KBM-7 (cell line): ENCODE results near the gene PDCD7.
"Not testable (repeated sequence)": the region's sequence is repeated elsewhere in the genome, so short reads cannot be mapped to it uniquely, and the experiment has no call there.

Experiments
- DNase-seq: peaks from one replicate; pipeline ENCODE4 v3.0.0-alpha.2; 2015
- in situ Hi-C: fragments of 300-500 bp; cut with MboI; formaldehyde crosslinking; loops from 2 replicates; pipeline ENCODE4 v1.14.3; 2020; ENCODE audit warnings: low sequenced_read_pairs, low pct_unique_long_range_greater_than_20kb, mixed read lengths

The PDCD7 gene, protein sequence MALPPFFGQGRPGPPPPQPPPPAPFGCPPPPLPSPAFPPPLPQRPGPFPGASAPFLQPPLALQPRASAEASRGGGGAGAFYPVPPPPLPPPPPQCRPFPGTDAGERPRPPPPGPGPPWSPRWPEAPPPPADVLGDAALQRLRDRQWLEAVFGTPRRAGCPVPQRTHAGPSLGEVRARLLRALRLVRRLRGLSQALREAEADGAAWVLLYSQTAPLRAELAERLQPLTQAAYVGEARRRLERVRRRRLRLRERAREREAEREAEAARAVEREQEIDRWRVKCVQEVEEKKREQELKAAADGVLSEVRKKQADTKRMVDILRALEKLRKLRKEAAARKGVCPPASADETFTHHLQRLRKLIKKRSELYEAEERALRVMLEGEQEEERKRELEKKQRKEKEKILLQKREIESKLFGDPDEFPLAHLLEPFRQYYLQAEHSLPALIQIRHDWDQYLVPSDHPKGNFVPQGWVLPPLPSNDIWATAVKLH

GRCh38 chr15:65133548-65134200 is at the start of gene PDCD7:
Gene PDCD7 (minus strand): TSS chr15:65133808. CDS start chr15:65133781, 27 bp downstream.
- DNase-seq, result peak; percentile 97
- in situ Hi-C loops, result no loop called here

DNA sequence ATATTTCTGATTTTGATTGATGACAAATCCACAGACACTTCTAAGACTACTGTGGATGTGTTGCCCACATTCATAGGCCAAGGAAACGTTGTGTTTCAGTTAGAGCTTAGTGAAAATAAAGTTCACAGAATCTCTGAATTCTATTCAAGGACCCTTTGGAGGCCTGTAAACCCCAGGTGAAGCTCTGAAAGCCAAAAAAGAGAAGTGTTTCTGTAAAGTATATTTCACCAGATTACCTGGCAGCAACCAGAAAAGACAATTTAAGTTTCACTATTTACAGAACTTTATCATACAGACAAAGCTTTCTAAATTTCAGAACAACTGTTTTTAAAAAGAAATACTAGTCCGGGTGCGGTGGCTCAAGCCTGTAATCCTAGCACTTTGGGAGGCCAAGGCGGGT is 48.9 kb upstream of the PDCD7 start:
- no peak for DNase-seq
- in situ Hi-C loops, result no loop called here

DNA sequence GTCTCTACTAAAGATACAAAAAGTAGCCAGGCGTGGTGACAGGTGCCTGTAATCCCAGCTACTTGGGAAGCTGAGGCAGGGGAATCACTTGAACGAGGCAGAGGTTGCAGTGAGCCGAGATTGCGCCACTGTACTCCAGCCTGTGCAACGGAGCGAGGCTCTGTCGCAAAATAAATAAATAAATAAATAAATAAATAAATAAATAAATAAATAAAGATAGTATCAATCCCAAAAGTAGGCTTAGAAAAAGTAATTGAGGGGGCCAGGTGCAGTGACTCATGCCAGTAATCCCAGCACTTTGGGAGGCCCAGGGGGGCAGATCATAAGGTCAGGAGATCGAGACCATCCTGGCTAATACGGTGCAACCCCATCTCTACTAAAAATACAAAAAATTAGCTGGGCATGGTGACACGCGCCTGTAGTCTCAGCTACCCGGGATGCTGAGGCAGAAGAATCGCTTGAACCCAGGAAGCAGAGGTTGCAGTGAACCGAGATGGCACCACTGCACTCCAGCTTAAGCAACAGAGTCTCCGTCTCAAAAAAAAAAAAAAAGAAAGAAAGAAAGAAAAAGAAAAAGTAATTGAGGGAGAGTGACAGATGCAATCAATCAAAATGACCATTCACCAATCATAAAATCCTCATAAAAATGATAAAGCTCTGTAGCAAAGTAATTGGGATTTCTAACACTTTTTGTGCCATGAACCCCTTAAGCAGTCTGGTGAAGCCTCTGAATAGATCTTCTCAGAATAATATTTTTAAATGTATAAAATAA is 48.2 kb upstream of the PDCD7 start:
- DNase-seq, in situ Hi-C loops: not testable (repeated sequence)

- in situ Hi-C loops, result no loop called here
- DNase-seq, result no peak
These were observed 46.6 kb upstream of the PDCD7 start for GRCh38 chr15:65180167-65180566.

- in situ Hi-C loops, result no loop called here
- no peak for DNase-seq
These were observed 44.3 kb upstream of the PDCD7 start for GRCh38 chr15:65177901-65178300.

DNA sequence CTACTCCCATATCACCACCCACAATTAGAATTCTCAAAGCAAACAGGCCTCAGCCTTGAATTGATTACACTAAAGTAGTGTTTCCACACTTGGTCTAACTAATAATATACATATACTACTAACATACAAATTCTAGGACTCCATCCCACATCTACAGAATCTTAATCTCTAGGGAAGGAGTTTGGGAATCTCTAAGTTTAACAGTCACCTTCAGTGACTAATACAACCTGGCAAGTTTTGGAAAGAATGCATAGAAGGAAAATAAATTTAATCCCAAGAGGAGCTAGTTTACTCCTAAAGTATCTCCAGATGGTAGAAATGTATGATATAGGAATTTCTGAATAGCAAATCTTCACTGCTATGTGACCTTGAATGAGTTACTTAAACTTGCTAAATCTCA is 42.4 kb upstream of the PDCD7 start:
- in situ Hi-C loops, result no loop called here

GRCh38 chr15:65175511-65175910 is 41.9 kb upstream of the PDCD7 start:
- in situ Hi-C loops, result no loop called here
- no peak for DNase-seq

More for the DNA sequence above, 42.4 kb upstream of the PDCD7 start:
- no peak for DNase-seq

DNA sequence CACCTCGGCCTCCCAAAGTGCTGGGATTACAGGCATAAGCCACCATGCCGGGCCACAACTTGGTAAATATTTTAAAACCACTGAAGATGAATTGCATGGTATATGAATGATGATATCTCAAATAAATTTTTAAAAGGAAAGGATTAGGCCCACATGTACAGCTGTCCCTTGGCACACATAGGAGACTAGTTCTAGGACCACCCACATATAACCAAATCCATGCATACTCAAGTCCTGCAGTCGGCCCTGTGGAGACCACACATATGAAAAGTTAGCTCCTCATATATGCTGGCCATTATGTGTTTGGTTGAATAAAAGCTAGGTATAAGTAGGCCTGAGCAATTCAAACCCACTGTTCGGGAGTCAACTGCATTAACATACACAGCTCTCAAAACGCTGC is 40.9 kb upstream of the PDCD7 start:
- in situ Hi-C loops, result no loop called here

GRCh38 chr15:65172531-65172930 is 38.9 kb upstream of the PDCD7 start:
- no peak for DNase-seq
- in situ Hi-C loops, result no loop called here

More for the DNA sequence above, 40.9 kb upstream of the PDCD7 start:
- no peak for DNase-seq

DNA sequence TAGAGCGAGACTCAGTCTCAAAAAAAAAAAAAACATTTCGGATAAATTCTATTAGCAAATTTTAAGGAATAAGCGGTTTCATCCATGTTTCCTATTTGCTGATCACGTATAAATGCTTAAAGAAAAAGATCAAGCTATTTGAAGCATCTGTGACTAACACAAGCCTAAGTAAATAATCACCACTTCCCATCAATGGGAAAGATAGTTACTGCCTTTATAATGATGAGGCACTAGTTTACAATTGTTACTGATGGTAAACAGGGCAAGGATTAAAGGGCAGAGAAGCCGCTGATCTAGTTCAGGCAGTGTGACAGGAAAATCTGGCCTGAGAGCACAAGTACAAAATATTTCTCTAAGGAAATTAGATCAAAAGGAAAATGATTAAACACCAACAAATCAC is 37.8 kb upstream of the PDCD7 start:
- no peak for DNase-seq
- in situ Hi-C loops, result no loop called here

DNA sequence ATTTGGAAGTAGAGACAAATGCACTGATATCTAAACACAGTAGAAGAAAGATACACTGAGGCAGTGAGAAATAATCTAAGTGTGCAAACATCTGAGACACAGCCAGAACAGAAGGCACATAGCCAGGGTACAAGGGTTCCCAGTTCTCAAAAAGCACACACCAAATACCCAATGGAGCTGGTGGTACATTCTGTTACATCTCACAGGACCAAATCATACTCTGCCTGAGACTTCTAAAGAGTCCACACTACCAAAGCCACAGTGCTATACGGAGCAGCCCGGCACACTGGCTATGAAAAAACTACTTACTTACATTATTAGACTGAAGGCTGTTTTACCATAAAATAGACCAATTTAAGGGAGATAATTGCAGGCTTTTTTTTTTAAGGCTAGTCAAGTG is 32.3 kb upstream of the PDCD7 start:
- DNase-seq, result no peak
- in situ Hi-C loops, result no loop called here

DNA sequence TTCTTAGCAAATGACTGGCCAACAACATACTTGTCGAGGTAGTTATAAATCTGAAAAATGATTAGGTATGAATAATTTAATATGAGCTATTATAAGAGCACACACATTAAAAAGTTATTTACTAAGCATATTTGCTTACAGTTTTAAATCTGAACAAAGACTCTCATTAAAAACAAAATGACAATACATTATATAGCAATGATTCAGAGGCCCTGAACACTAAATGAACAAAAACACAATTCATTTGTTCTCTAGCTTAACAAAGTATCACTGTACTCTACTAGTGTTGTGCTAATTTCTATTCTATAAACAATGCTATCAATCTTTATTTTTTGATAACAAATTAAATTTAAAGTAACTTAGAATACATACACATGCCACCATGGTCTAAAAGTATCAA is 30.5 kb upstream of the PDCD7 start:
- no peak for DNase-seq
- in situ Hi-C loops, result no loop called here

DNA sequence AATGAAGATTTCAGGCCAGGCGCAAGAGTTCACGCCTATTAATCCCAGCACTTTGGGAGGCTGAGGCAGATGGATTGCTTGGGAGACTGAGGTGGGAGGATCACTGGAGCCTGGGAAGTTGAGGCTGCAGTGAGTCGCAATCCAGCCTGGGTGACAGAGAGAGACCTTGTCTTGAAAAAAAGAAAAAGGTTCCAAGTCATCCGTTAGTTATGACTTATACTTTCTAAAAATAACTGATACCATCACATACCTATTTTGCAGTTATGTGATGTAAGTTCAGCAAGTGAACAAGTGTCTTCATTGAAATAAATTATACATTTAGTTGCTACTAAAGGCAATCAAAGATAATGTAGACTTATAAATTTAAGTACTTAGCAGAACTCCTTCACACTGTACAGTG is 29.4 kb upstream of the PDCD7 start:
- in situ Hi-C loops, result no loop called here
- no peak for DNase-seq

- no peak for DNase-seq
- in situ Hi-C loops, result no loop called here
These were observed 23.1 kb upstream of the PDCD7 start for GRCh38 chr15:65156692-65157091.

GRCh38 chr15:65154720-65155119 is 21.1 kb upstream of the PDCD7 start:
- in situ Hi-C loops, result no loop called here
- no peak for DNase-seq

DNA sequence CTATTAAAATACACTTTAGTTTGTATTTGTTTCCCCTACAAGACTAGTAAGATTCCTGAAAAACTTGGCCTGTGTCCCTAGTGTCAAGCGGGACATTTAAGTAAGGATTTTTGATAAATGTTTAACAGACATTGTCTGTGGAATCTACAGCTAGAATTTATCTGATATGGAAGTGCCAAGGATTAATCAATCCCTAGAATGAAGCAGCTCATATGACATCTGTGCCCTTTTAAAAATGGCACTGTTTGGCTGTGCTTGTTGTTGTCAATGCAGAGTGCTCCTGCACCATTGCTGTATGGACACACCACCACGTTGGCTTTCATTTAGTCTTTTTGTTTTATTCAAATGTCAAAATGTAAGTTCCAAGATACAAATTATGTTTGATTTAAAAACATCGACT is 14.3 kb upstream of the PDCD7 start:
- no peak for DNase-seq
- in situ Hi-C loops, result no loop called here

- in situ Hi-C loops, result no loop called here
- DNase-seq, result peak; percentile 21
These were observed 12.8 kb upstream of the PDCD7 start for GRCh38 chr15:65146438-65146837.

DNA sequence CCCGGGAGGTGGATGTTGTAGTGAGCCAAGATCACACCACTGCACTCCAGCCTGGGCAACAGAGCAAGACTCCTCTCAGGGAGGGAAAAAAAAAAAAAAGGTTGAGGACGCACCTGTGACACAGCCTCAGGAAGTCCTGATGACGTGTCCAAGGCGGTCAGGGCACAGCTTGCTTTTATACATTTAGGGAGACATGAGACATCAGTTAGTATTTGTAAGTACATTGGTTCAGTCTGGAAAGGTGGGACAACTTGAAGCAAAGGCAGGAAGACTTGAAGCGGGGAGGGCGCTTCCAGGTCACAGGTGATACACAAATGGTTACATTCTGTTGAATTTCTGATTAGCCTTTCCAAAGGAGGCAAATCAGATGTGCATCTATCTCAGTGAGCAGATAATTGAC is 5.0 kb upstream of the PDCD7 start:
- in situ Hi-C loops, DNase-seq: not testable (repeated sequence)

DNA sequence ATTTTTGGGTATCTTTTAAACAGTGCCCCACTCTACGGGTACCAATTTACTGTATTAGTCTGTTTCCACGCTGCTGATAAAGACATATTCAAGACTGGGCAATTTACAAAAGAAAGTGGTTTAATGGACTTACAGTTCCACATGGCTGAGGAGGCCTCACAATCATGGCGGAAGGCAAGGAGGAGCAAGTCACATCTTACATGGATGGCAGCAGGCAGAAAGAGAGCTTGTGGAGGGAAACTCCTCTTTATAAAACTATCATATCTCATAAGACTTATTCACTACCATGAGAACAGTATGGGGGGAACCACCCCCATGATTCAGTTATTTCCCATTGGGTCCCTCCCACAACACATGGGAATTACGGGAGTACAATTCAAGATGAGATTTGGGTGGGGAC is 4.3 kb upstream of the PDCD7 start:
- DNase-seq, in situ Hi-C loops: not testable (repeated sequence)

DNA sequence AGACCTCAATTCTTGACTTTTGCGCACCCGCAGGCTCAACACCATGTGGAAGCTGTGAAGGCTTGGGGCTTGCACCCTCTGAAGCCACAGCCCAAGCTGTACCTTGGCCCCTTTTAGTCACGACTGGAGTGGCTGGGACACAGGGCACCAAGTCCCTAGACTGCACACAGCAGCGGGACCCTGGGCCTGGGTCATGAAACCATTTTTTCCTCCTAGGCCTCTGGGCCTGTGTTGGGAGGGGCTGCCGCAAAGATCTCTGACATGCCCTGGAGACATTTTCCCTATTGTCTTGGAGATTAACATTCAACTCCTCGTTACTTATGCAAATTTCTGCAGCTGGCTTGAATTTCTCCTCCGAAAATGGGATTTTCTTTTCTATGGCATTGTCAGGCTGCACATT is 3.5 kb upstream of the PDCD7 start:
- DNase-seq, in situ Hi-C loops: not testable (repeated sequence)
